Subcutaneous abdominal adipose tissue (tissue), 5 donors: Measurements from ENCODE around the gene CRB3.

Experiments
- H3K27ac ChIP-seq: one replicate; pipeline ENCODE4 v1.7.0; 2013; ENCODE audit warnings: low read depth, mild to moderate bottlenecking, inconsistent platforms, low read length, moderate library complexity
- H3K27me3 ChIP-seq, 5 donors: one replicate each; pipeline ENCODE4 v1.7.0; 2013; ENCODE audit warnings: low read length in 5 of 5, inconsistent platforms in 1 of 5; ENCODE audit not compliant: control insufficient read depth in 5 of 5, insufficient read depth in 4 of 5
- H3K36me3 ChIP-seq, 5 donors: one replicate each; pipeline ENCODE4 v1.7.0; 2013; ENCODE audit warnings: low read length in 5 of 5; ENCODE audit not compliant: control insufficient read depth in 5 of 5, insufficient read depth in 5 of 5
- H3K4me1 ChIP-seq, 5 donors: one replicate each; pipeline ENCODE4 v1.7.0; 2013; ENCODE audit warnings: low read length in 5 of 5, mild to moderate bottlenecking in 3 of 5, moderate library complexity in 1 of 5; ENCODE audit not compliant: control insufficient read depth in 5 of 5, insufficient read depth in 5 of 5
- H3K4me3 ChIP-seq, 5 donors: one replicate each; pipeline ENCODE4 v1.7.0; 2013; ENCODE audit warnings: low read length in 5 of 5, low read depth in 1 of 5
- H3K9ac ChIP-seq, 5 donors: one replicate each; pipeline ENCODE4 v1.7.0; 2013; ENCODE audit warnings: low read length in 5 of 5, mild to moderate bottlenecking in 4 of 5, moderate library complexity in 3 of 5
- H3K9me3 ChIP-seq, 5 donors: one replicate each; pipeline ENCODE4 v1.7.0; 2013; ENCODE audit warnings: low read length in 5 of 5; ENCODE audit not compliant: control insufficient read depth in 5 of 5
- donor health status: healthy.
- donor health status: healthy.
- donor health status: healthy.
- donor health status: healthy.
- donor health status: healthy.

The CRB3 gene

GRCh38 chr19:6452899-6453298, 11.2 kb upstream of the CRB3 start:
- no peak overlapping the region for H3K27ac ChIP-seq
- no peaks in the 10 kb centered on the region for H3K4me1 ChIP-seq
- no peaks in the 10 kb centered on the region for H3K27me3 ChIP-seq
- H3K36me3 ChIP-seq, result peaks cover 0 to 38% (median 22%) of the 10 kb centered on the region in 5 donors
- no peak overlapping the region for H3K4me3 ChIP-seq
- H3K9ac ChIP-seq, result no peak overlapping the region
- H3K9me3 ChIP-seq, result peaks cover 0 to 17% (median 15%) of the 10 kb centered on the region in 5 donors

GRCh38 chr19:6453951-6454565, 10.0 kb upstream of the CRB3 start:
- peak overlapping the region in 1 of 5 donors; percentile 4 for H3K4me3 ChIP-seq

GRCh38 chr19:6455924-6456323, 8.1 kb upstream of the CRB3 start:
- peaks cover 0 to 33% (median 22%) of the 10 kb centered on the region in 5 donors for H3K36me3 ChIP-seq
- no peak overlapping the region for H3K4me3 ChIP-seq
- H3K27me3 ChIP-seq, result no peaks in the 10 kb centered on the region
- H3K4me1 ChIP-seq, result peaks cover 0 to 28% (median 19%) of the 10 kb centered on the region in 5 donors
- no peak overlapping the region for H3K9ac ChIP-seq
- no peak overlapping the region for H3K27ac ChIP-seq
- H3K9me3 ChIP-seq, result peaks cover 0 to 17% (median 15%) of the 10 kb centered on the region in 5 donors

More at GRCh38 chr19:6453951-6454565, 10.0 kb upstream of the CRB3 start:
- peaks cover 0 to 10% (median 7%) of the 10 kb centered on the region in 5 donors for H3K4me1 ChIP-seq
- H3K36me3 ChIP-seq, result peaks cover 0 to 36% (median 22%) of the 10 kb centered on the region in 5 donors
- H3K9ac ChIP-seq, result no peak overlapping the region
- no peak overlapping the region for H3K27ac ChIP-seq
- no peaks in the 10 kb centered on the region for H3K27me3 ChIP-seq
- H3K9me3 ChIP-seq, result peaks cover 0 to 17% (median 15%) of the 10 kb centered on the region in 5 donors

- no peaks in the 10 kb centered on the region for H3K27me3 ChIP-seq
- H3K4me1 ChIP-seq, result peaks cover 0 to 28% (median 19%) of the 10 kb centered on the region in 5 donors
- peak overlapping the region in 1 of 5 donors; percentile 79 for H3K4me3 ChIP-seq
- H3K9me3 ChIP-seq, result peaks cover 0 to 15% (median 13%) of the 10 kb centered on the region in 5 donors
- no peak overlapping the region for H3K27ac ChIP-seq
- peak overlapping the region in 1 of 5 donors; percentile 74 for H3K9ac ChIP-seq
- peaks cover 0 to 24% (median 19%) of the 10 kb centered on the region in 5 donors for H3K36me3 ChIP-seq
Measured at GRCh38 chr19:6457958-6458694, 5.9 kb upstream of the CRB3 start.

- peaks cover under 1 to 2% (median under 1%) of the 10 kb centered on the region in 5 donors for H3K27me3 ChIP-seq
- H3K9me3 ChIP-seq, result peaks cover 0 to 12% (median 8%) of the 10 kb centered on the region in 5 donors
- H3K4me1 ChIP-seq, result peaks cover 0 to 28% (median 19%) of the 10 kb centered on the region in 5 donors
- H3K27ac ChIP-seq, result no peak overlapping the region
- peak overlapping the region in 3 of 5 donors; percentile 54 to 74 (median 55) for H3K9ac ChIP-seq
- H3K36me3 ChIP-seq, result peaks cover 0 to 21% (median 15%) of the 10 kb centered on the region in 5 donors
- H3K4me3 ChIP-seq, result peak overlapping the region in 4 of 5 donors; percentile 68 to 87 (median 80)
Measured at GRCh38 chr19:6458695-6459261, 5.3 kb upstream of the CRB3 start.

GRCh38 chr19:6459262-6460098, 4.6 kb upstream of the CRB3 start, which contains the start of gene SLC25A23:
Gene SLC25A23, minus strand, starts transcription at chr19:6459792. Its CDS starts 164 bp downstream, at chr19:6459628.
- Histone ChIP-seq H3K36me3 (peaks cover 0 to 14% (median 8%) of the 10 kb centered on the region in 5 donors), H3K27me3 (peaks cover 7 to 9% (median 7%) of the 10 kb centered on the region in 5 donors), H3K9ac (peak within 1 kb of the TSS in 4 of 5 donors; percentile 55 to 79 (median 71)), H3K4me1 (peaks cover 0 to 28% (median 22%) of the 10 kb centered on the region in 5 donors), H3K4me3 (peak within 1 kb of the TSS; percentile 68 to 91 (median 82)), H3K9me3 (peaks cover 0 to 5% (median 1%) of the 10 kb centered on the region in 5 donors), H3K27ac (no peak within 1 kb of the TSS)

- Histone ChIP-seq H3K27me3 (peaks cover 11 to 16% (median 14%) of the 10 kb centered on the region in 5 donors), H3K4me1 (peaks cover 0 to 28% (median 22%) of the 10 kb centered on the region in 5 donors), H3K36me3 (peaks cover 0 to 7% (median 5%) of the 10 kb centered on the region in 5 donors), H3K4me3 (peak overlapping the region; percentile 68 to 91 (median 82)), H3K9me3 (no peaks in the 10 kb centered on the region), H3K9ac (peak overlapping the region in 4 of 5 donors; percentile 55 to 79 (median 71)), H3K27ac (no peak overlapping the region)
Measured at GRCh38 chr19:6460099-6460884, 3.8 kb upstream of the CRB3 start.

- Histone ChIP-seq H3K9ac (no peak overlapping the region), H3K27me3 (peaks cover 13 to 25% (median 16%) of the 10 kb centered on the region in 5 donors), H3K4me3 (no peak overlapping the region), H3K36me3 (no peaks in the 10 kb centered on the region), H3K9me3 (no peaks in the 10 kb centered on the region), H3K4me1 (peaks cover 0 to 10% (median 7%) of the 10 kb centered on the region in 5 donors), H3K27ac (no peak overlapping the region)
Measured at GRCh38 chr19:6465006-6465405, 935 bp downstream of the CRB3 start.
